Body of pancreas (tissue), 4 donors: ENCODE measurements around the gene ATXN1.

Experiments used
- CTCF ChIP-seq, 7 experiments: fragments of 450-650 bp in 4 of 7; fragments of 200-600 bp in 3 of 7; sonication (generic) in 3 of 7; IDR thresholded peaks; one replicate each; pipeline ENCODE4 v1.5.1; 2016 to 2019; ENCODE audit warnings: antibody characterized with exemption in 7 of 7
- POLR2A ChIP-seq, 3 donors: fragments of 450-650 bp; IDR thresholded peaks; one replicate each; pipeline ENCODE4 v1.6.1; 2016; ENCODE audit warnings: antibody characterized with exemption in 3 of 3, mild to moderate bottlenecking in 2 of 3

GRCh38 chr6:16398587-16398986 lies 362.7 kb downstream of the ATXN1 start:
- TF ChIP-seq CTCF (IDR thresholded peaks at IDR 0.05) = no peak
- TF ChIP-seq POLR2A (IDR thresholded peaks at IDR 0.05) = no peak
